ENCODE measurements around the gene ABHD14A.

DNA sequence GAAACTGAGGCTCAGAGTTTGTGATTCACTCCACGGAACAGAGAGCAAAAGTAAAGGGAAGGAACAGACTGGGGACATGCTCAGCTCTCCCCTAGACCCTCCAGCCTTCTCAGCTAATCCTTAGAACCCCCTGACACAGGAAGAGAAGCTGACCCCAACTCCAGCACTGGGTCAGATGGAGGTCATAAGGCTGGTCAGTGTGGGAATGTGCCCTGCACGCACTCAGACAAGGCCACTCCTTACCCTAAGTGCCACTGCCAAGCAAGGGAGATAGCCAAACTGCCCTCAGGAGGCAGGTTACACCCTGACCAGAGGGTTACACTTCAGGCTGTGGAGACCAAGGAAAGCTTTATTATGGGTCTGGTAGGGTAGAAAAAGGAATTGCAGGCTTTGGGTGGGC lies 19.7 kb downstream of the ABHD14A start:
- TF ChIP-seq ZNF775 (CRISPR knock-in tag; IDR thresholded peaks at IDR 0.05; ENCODE audit: borderline replicate concordance) (no peak), NR3C1 (CRISPR knock-in tag; IDR thresholded peaks at IDR 0.05) (no peak), ZFP36 (IDR thresholded peaks at IDR 0.05; ENCODE audit: borderline replicate concordance, low read depth, low read length, partially characterized antibody) (no peak), RBM39 (IDR thresholded peaks at IDR 0.05; ENCODE audit: low read depth, low read length, poor library complexity, severe bottlenecking) (no peak), CC2D1A (CRISPR knock-in tag; IDR thresholded peaks at IDR 0.05) (no peak), ZBTB8A (CRISPR knock-in tag; IDR thresholded peaks at IDR 0.05; ENCODE audit: borderline replicate concordance, low read depth) (no peak)
- TF ChIP-seq, protein P1, sequence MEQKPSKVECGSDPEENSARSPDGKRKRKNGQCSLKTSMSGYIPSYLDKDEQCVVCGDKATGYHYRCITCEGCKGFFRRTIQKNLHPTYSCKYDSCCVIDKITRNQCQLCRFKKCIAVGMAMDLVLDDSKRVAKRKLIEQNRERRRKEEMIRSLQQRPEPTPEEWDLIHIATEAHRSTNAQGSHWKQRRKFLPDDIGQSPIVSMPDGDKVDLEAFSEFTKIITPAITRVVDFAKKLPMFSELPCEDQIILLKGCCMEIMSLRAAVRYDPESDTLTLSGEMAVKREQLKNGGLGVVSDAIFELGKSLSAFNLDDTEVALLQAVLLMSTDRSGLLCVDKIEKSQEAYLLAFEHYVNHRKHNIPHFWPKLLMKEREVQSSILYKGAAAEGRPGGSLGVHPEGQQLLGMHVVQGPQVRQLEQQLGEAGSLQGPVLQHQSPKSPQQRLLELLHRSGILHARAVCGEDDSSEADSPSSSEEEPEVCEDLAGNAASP (CRISPR knock-in tag; IDR thresholded peaks at IDR 0.05; ENCODE audit: borderline replicate concordance) = no peak

Data from HepG2 (cell line).